Left hindlimb (tissue), 1 donor: ENCODE measurements around the gene RUFY4.
"Not testable (repeated sequence)": the region's sequence is repeated elsewhere in the genome, so short reads cannot be mapped to it uniquely, and the experiment has no call there.

Source experiments
- DNase-seq: peaks from one replicate; pipeline ENCODE4 v3.0.0-alpha.2; 2018

RUFY4 gene

DNA sequence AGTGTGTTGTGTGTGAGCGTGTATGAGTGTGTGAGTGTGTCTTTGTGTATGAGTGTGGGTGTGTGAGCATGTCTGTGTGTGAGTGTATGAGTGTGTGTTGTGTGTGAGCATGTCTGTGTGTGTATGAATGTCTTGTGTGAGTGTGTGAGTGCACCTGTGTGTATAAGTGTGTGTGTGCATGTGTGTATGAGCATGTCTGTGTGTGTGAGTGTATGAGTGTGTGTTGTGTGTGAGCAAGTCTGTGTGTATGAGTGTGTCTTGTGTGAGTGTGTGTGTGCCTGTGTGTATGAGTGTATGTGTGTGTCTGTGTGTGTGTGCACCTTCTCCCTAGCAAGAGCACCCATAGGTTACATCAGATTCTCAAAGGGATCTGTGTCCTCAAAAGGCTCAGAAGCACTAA, 37.8 kb upstream of the RUFY4 start:
- DNase-seq = no peak

- no peak for DNase-seq
Measured at GRCh38 chr2:218031771-218032257, 37.2 kb upstream of the RUFY4 start.

GRCh38 chr2:218032336-218033171, 36.5 kb upstream of the RUFY4 start:
- DNase-seq = no peak

- DNase-seq = no peak
Measured at GRCh38 chr2:218033208-218033589, 35.9 kb upstream of the RUFY4 start.

DNA sequence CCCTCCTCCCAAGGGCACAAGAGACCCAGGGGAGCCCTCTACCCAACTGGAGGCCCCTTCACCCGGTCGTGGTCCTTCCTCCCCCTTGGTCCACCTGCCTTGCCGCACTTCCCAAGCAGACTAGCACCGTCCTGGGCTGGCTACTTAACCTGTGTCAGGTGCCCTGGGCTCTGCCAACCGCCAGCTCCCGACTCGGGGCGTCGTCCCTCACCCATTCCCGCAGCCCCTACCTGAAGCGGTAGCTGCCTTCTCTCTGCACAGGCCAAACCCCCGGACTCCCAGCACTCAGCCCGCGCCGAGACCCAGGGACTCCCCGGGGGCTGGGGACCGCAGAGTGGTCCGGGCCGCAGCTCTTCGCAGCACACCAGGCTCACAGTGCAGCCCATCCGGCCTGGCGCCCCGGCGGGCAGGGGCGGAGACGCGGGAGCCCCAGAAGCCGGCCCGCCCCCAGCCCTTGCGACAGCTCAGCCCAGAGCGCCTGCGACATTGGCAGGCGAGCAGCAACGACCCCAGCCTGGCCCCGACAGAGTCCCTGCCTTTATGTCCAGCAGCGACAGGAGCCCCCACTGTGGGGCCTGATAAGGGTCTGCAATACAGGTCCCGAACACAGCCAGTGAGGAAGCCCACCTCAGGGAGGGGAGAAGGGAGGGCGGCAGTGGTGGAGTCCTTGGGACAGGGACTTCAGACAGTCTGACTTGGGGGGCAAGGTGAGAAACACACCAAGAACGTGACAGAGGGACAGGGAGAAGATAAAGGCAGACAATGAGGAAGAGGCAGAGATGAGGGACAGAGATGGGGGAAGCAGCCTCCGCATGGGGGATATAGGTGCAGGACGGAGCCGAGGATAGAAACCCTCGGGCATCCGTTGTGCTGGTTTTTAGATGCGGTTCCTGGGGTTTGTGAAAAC, 35.2 kb upstream of the RUFY4 start:
- DNase-seq = no peak

DNA sequence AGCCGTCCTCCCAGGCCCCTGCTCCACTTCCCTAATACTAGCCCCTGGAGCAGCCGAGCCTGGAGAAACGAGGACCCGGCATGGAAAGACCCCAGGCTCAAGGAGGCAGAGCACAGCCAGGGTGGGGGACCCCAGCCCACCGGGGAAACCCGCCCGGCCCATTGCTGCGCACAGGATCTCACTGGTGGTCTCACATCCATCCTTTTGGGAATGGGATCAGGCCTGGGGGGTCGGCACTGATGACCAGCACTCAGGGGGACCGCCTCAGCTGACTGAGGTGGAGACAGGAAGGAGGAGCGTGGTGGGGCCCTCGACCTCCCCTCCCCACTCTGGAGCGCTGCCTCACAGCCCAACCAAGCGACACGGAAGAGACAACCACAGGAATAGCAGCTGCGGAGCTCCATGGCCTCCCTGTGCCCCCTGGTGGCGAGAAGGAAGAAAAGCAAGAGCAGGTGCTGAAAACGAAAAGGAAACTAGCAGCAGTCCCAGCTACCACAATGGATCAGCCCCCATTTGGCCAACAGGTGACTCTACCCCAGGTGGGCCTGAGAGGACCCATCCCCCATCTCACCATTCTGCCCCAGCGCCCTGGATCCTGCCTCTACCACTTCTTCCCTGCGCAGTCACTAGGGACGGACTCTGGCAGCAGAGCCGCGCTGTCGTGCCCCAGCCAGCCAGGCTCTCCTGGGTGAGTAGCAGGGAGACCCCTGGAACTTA, 34.4 kb upstream of the RUFY4 start:
- DNase-seq = peak; percentile 83

GRCh38 chr2:218035463-218036100, 33.5 kb upstream of the RUFY4 start:
- no peak for DNase-seq

- no peak for DNase-seq
Measured at GRCh38 chr2:218036371-218036770, 32.7 kb upstream of the RUFY4 start.

- no peak for DNase-seq
Measured at GRCh38 chr2:218039171-218039570, 29.9 kb upstream of the RUFY4 start.

DNA sequence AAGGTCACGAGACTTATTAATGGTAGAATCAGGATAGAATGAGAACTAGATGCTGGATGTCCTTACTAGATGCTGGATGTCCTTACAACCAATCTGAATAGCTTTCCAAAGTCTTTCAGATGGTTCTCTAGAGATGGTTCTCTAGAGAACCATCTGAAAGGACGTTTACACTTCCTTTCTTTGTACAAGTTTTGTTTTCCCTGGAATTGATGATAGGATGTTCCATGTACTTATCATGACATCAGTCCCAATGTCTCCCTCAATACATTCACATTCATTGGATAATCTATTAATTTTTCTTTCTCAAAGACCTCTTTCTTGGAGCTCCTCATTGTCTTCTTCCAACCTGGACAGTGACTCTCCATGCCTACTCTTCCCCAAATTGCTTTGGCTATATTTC, 28.2 kb upstream of the RUFY4 start:
- no peak for DNase-seq

DNA sequence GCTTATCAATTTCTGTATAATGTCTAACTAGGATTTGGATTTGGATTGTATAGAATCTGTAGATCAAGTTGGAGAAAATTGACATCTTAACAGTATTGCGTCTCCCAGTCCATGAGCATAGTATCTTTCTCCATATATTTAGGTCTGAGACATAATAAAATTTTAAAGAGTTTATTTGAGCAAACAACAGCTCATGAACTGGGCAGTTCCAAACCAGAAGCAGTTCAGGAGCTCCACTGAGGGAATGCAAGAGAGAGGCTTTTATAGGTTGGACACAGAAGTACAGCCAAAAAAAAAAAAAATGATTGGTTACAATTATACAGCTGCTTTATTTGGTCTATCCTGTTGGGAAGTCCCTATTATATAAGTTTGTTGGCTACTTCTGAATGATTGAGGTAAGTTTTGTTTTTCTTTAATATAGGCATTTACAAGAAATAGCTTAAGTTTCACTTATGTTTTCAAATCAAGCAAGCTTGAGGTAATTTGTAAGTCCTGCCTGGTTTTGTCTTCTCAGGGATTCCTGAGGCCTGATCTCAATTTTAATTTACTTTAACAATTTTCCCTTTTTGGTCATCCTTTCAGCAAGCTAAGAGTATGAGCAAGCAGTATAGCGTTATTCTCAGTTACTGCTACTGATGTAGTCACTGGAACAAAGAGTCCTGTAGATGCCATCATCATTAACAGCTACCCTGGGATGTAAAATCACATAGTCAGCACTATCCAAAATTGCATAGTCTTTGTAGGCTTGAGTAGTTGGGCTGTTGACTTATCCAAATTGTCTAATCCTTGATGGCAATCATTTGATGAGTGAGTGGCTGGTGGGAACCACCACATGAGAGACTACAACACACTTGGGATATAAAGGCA, 27.5 kb upstream of the RUFY4 start:
- no peak for DNase-seq

DNA sequence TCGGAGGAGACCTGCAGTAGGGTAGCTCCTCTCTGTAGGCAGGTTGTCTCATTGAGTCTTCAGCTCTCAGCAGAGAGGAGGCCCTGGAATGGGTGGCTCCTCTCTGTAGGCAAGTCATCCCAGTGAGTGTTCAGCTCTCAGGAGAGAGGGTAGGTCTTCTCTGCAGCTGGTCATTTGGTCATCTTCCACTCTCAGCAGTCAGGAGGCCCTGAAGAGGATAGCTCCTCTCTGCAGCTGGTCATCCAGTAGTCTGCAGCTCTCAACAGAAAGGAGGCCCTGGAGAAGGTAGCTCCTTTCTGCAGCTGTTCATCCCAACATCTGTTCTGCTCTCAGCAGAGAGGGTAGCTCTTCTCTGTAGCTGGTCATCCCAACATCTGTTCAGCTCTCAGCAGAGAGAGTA, 26.0 kb upstream of the RUFY4 start:
- no peak for DNase-seq

DNA sequence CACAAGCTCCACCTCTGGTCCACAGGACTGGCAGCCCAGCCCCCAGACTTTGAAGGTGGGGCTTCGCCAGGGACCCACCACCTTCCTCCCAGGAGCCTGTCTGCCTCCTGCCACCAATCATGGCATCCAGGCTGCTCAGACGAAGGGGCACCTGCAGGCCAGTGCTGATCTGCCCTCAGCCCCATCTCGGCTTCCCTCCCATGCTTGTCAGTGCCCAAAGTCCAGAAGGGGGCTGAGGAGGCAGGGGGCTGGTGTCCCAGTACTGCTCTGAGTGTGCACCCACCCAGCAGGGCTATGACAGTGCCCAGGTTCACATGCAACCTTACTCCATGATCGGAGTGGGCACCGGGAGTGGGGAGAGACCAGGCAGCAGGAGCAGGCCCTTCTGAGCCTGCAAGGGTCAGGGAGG, 25.3 kb upstream of the RUFY4 start:
- DNase-seq = no peak

DNA sequence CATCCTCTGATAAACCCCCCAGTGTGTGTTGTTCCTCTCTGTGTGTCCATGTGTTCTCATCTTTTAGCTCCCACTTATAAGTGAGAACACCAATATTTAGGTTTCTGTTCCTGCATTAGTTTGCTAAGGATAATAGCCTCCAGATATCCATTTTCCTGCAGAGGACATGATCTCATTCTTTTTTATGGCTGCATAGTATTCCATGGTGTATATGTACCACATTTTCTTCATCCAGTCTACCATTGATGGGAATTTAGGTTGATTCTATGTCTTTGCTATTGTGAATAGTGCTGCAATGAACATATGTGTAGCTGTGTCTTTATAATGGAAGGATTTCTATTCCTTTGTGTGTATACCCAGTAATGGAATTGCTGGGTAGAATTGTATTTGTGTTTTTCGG, 24.5 kb upstream of the RUFY4 start:
- DNase-seq = not testable (repeated sequence)

- DNase-seq = no peak
Measured at GRCh38 chr2:218046238-218046637, 22.8 kb upstream of the RUFY4 start.

- DNase-seq = no peak
Measured at GRCh38 chr2:218047536-218048225, 21.4 kb upstream of the RUFY4 start.

GRCh38 chr2:218051903-218052302, 17.1 kb upstream of the RUFY4 start:
- DNase-seq = no peak

GRCh38 chr2:218059289-218059688, 9.8 kb upstream of the RUFY4 start:
- no peak for DNase-seq

- no peak for DNase-seq
Measured at GRCh38 chr2:218060118-218060517, 8.9 kb upstream of the RUFY4 start.

- DNase-seq = no peak
Measured at GRCh38 chr2:218060950-218061660, 7.9 kb upstream of the RUFY4 start.
